Type B pancreatic cell (in vitro differentiated cells): ENCODE data around the gene LSM6. TPM values are rescaled to one million over a fixed set of nuclear protein-coding genes. Genes with fewer than 3 reads are reported as not detected.

Source experiments
- DNase-seq: peaks from one replicate; pipeline ENCODE4 v3.0.0; 2021; ENCODE audit warnings: mixed read lengths; ENCODE audit not compliant: unreplicated experiment; ENCODE audit errors: extremely low spot score
- H3K27ac Mint-ChIP-seq: 2 replicates; pipeline ENCODE4 v1.8.0; 2021; ENCODE audit warnings: mild to moderate bottlenecking, mixed read lengths
- H3K27me3 Mint-ChIP-seq: 2 replicates; pipeline ENCODE4 v1.8.0; 2021; ENCODE audit warnings: mixed read lengths
- H3K36me3 Mint-ChIP-seq: 2 replicates; pipeline ENCODE4 v1.8.0; 2021; ENCODE audit warnings: mixed read lengths
- H3K4me1 Mint-ChIP-seq: one replicate; pipeline ENCODE4 v1.8.0; 2021; ENCODE audit warnings: mixed read lengths; ENCODE audit not compliant: unreplicated experiment
- H3K4me3 Mint-ChIP-seq: 2 replicates; pipeline ENCODE4 v1.8.0; 2021; ENCODE audit warnings: mild to moderate bottlenecking, mixed read lengths
- H3K9me3 Mint-ChIP-seq: 2 replicates; pipeline ENCODE4 v1.8.0; 2021; ENCODE audit warnings: mixed read lengths
- total RNA-seq: library from RNA; stranded (reverse); gene quantifications from 2 replicates; pipeline ENCODE4 v1.2.1, GENCODE V29; 2021; ENCODE audit warnings: low replicate concordance
- TF ChIP-seq, protein P1 (sequence below): fragments of 200-600 bp; sonication (generic); conservative IDR thresholded peaks from 2 replicates; pipeline ENCODE4 v1.5.0; 2021; ENCODE audit warnings: antibody characterized with exemption, mild to moderate bottlenecking

The LSM6 gene
- total RNA-seq, 1 donor from 2014 or later: 41.1 TPM

DNA sequence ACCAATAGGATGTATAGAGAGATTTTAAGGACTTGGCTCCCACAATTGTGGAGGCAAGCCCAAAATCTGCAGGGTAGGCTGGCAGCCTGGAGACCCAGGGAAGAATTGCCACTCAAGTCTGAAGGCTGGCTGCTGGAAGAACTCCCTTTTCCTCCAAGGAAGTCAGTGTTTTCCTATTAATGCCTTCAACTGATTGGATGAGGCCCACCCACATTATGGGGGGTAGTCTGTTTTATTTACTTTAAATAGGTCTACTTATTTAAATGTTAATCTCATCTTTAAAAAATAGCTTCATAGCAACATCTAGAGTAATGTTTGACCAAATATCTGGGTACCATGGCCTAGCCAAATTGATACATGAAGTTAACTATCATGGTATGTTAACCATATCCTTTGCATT is 18.7 kb downstream of the LSM6 start:
- Mint-ChIP-seq H3K9me3 (no peaks in the 10 kb centered on the region), H3K4me3 (no peak overlapping the region), H3K4me1 (peaks cover 13% of the 10 kb centered on the region), H3K27ac (no peak overlapping the region), H3K27me3 (peaks cover 3% of the 10 kb centered on the region), H3K36me3 (peaks cover 22% of the 10 kb centered on the region)
- no peak for DNase-seq
- TF ChIP-seq, protein P1, sequence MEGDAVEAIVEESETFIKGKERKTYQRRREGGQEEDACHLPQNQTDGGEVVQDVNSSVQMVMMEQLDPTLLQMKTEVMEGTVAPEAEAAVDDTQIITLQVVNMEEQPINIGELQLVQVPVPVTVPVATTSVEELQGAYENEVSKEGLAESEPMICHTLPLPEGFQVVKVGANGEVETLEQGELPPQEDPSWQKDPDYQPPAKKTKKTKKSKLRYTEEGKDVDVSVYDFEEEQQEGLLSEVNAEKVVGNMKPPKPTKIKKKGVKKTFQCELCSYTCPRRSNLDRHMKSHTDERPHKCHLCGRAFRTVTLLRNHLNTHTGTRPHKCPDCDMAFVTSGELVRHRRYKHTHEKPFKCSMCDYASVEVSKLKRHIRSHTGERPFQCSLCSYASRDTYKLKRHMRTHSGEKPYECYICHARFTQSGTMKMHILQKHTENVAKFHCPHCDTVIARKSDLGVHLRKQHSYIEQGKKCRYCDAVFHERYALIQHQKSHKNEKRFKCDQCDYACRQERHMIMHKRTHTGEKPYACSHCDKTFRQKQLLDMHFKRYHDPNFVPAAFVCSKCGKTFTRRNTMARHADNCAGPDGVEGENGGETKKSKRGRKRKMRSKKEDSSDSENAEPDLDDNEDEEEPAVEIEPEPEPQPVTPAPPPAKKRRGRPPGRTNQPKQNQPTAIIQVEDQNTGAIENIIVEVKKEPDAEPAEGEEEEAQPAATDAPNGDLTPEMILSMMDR: no peak

DNA sequence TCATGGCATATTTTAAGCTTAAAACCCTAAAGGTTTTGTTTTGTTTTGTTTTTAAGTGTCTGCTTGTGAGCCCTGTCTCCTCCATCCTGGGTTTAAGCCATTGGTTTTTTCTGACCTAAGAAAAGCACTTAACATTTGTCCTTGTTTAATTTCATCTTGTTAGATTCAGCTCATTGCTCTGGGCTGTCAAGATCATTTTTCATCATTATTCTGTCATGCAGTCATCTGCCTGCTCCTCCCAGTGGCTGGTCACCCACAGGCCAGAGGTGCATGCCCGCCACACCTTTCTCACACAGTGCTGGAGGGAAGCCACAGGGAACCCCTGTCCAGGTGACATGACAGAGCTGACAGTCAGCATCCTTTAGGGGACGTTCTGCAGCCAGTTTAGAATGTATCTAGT is 27.1 kb downstream of the LSM6 start:
- no peak overlapping the region for H3K4me3 Mint-ChIP-seq
- H3K27me3 Mint-ChIP-seq: peaks cover 21% of the 10 kb centered on the region
- peaks cover 3% of the 10 kb centered on the region for H3K4me1 Mint-ChIP-seq

DNA sequence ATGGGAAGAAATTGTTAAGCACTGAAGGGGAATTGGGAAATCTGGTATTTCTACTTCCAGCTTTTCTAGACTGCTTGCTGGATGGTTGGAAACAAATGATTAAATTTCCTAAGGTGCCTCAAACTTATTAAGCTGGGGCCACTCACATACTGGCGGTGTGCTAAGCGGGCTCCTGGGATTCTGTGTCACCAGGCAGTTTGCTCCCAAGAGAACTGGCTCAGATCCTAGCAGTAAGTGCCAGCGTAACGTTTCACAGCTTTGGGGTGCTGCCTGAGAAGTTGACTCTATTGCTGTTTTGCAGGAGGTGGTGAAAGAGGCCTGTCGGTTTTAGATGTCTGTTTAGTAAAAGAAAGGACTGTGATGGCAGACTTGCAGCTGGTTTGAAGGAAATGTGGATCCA is 31.9 kb downstream of the LSM6 start:
- no peaks in the 10 kb centered on the region for H3K36me3 Mint-ChIP-seq
- H3K27me3 Mint-ChIP-seq: peaks cover 39% of the 10 kb centered on the region
- peaks cover 3% of the 10 kb centered on the region for H3K4me1 Mint-ChIP-seq
- no peak for DNase-seq
- no peak overlapping the region for H3K4me3 Mint-ChIP-seq
- peaks cover 6% of the 10 kb centered on the region for H3K9me3 Mint-ChIP-seq
- TF ChIP-seq, protein P1: no peak
- H3K27ac Mint-ChIP-seq: no peak overlapping the region

More for the DNA sequence above, 27.1 kb downstream of the LSM6 start:
- TF ChIP-seq, protein P1: no peak
- Mint-ChIP-seq H3K9me3 (peaks cover 6% of the 10 kb centered on the region), H3K36me3 (no peaks in the 10 kb centered on the region), H3K27ac (no peak overlapping the region)
- no peak for DNase-seq

DNA sequence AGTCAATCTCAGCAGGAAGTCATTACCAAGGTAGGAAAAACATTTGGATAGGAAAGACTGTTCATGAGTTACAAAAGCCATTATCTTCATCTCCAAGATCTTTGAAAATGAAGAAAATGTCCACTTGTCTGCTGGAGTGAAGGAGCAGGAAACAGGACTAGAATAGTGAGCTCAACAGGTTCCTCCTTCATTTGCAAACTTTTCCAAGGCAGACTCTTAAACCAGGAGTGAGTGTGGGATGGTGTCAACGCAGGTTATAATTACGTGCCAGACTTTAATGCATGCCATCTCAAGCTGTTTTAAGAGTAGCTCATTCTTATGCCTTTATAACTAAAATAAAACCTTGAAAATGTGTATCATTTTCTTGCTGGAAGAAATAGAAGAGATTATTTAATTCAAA is 35.4 kb downstream of the LSM6 start:
- Mint-ChIP-seq H3K27me3 (peaks cover 40% of the 10 kb centered on the region), H3K9me3 (no peaks in the 10 kb centered on the region), H3K27ac (no peak overlapping the region), H3K4me1 (no peaks in the 10 kb centered on the region), H3K4me3 (no peak overlapping the region), H3K36me3 (no peaks in the 10 kb centered on the region)
- TF ChIP-seq, protein P1: no peak
- no peak for DNase-seq

DNA sequence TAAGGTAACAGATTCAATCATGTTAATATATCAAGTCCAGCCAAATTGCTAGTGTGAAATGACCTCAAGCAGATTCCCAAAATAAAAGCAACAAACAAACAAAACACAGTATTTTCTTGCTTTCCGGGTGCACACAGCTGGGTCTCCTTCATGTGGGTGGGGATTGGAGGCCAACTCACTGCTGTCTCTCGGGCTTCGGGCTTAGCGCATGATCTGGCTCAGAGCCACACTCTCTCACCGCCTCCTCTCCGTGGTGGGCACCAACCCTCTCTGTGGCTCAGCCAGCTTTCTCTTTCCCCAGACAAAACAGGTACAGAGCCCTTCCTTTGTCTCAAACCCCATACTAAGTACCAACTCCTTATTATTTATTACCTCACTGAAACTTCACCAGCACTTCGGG is 35.9 kb downstream of the LSM6 start:
- H3K4me1 Mint-ChIP-seq: no peaks in the 10 kb centered on the region
- no peak for DNase-seq
- H3K4me3 Mint-ChIP-seq: no peak overlapping the region
- TF ChIP-seq, protein P1: no peak
- peaks cover 40% of the 10 kb centered on the region for H3K27me3 Mint-ChIP-seq
- H3K27ac Mint-ChIP-seq: no peak overlapping the region
- H3K9me3 Mint-ChIP-seq: no peaks in the 10 kb centered on the region
- H3K36me3 Mint-ChIP-seq: no peaks in the 10 kb centered on the region

DNA sequence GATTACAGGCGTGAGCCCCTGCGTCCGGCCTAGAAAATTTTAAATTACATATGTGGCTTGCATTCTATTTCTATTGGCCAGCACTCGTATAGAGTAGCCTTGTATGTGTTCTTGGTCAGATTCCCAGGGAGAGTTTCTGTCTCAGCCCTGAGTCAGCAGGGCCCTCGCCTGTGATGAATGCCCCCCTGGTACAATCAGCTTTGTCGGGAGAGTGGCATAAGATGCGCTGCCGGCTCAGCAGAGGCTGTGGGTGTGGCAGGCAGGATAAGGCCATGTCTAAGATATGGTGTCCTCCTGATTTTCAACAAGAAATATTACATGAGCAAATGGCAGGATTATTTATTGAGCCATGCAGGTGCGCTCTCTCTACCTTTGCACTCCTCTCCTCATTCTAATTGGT is 37.3 kb downstream of the LSM6 start:
- Mint-ChIP-seq H3K4me1 (no peaks in the 10 kb centered on the region), H3K4me3 (no peak overlapping the region), H3K36me3 (no peaks in the 10 kb centered on the region), H3K27me3 (peaks cover 28% of the 10 kb centered on the region), H3K9me3 (no peaks in the 10 kb centered on the region), H3K27ac (no peak overlapping the region)
- TF ChIP-seq, protein P1: no peak
- no peak for DNase-seq
